NT2/D1 (cell line): Measurements from ENCODE around the gene BANP.

Experiments
- DNase-seq: peaks from one replicate; pipeline ENCODE4 v3.0.0-alpha.2; 2011; ENCODE audit warnings: low read depth, low spot score
- H3K27me3 ChIP-seq: 2 replicates; pipeline ENCODE4 v1.6.0; 2011; ENCODE audit warnings: mild to moderate bottlenecking; ENCODE audit not compliant: insufficient read length, insufficient read depth
- H3K36me3 ChIP-seq: 2 replicates; pipeline ENCODE4 v1.6.1; 2011; ENCODE audit warnings: mild to moderate bottlenecking, low read length, mixed read lengths; ENCODE audit not compliant: insufficient read depth, insufficient read length
- H3K4me1 ChIP-seq: 2 replicates; pipeline ENCODE4 v1.5.1; 2011; ENCODE audit not compliant: insufficient read depth, insufficient read length
- H3K4me3 ChIP-seq: 2 replicates; pipeline ENCODE4 v1.5.1; 2011; ENCODE audit warnings: low read depth; ENCODE audit not compliant: insufficient read length
- H3K9ac ChIP-seq: 2 replicates; pipeline ENCODE4 v1.6.0; 2011; ENCODE audit warnings: low read depth; ENCODE audit not compliant: insufficient read length
- H3K9me3 ChIP-seq: 2 replicates; pipeline ENCODE4 v1.5.1; 2011; ENCODE audit warnings: mild to moderate bottlenecking, low read length; ENCODE audit not compliant: insufficient read depth
- SUZ12 ChIP-seq: IDR thresholded peaks from 2 replicates; pipeline ENCODE4 v1.6.1; 2011; ENCODE audit not compliant: insufficient read length, insufficient read depth; ENCODE audit errors: extremely low read depth
- YY1 ChIP-seq: IDR thresholded peaks from 2 replicates; pipeline ENCODE4 v1.6.1; 2011; ENCODE audit not compliant: insufficient read length, insufficient read depth
- ZNF274 ChIP-seq: IDR thresholded peaks from 2 replicates; pipeline ENCODE4 v1.6.1; 2011; ENCODE audit warnings: mild to moderate bottlenecking, low read depth, low read length

BANP gene

GRCh38 chr16:87960296-87960695 is 9.1 kb downstream of the BANP start:
- H3K4me1 ChIP-seq = peaks cover 8% of the 10 kb centered on the region
- H3K4me3 ChIP-seq = no peak overlapping the region
- no peaks in the 10 kb centered on the region for H3K27me3 ChIP-seq
- no peak overlapping the region for H3K9ac ChIP-seq
- TF ChIP-seq ZNF274 (no peak), YY1 (no peak), SUZ12 (no peak)
- H3K36me3 ChIP-seq = peaks cover 63% of the 10 kb centered on the region
- no peak for DNase-seq
- no peaks in the 10 kb centered on the region for H3K9me3 ChIP-seq

- DNase-seq = no peak
- Histone ChIP-seq H3K9me3 (no peaks in the 10 kb centered on the region), H3K4me1 (peaks cover 8% of the 10 kb centered on the region), H3K36me3 (peaks cover 57% of the 10 kb centered on the region), H3K27me3 (no peaks in the 10 kb centered on the region), H3K9ac (no peak overlapping the region), H3K4me3 (no peak overlapping the region)
- TF ChIP-seq ZNF274 (no peak), YY1 (no peak), SUZ12 (no peak)
Observed at GRCh38 chr16:87960852-87961251, 9.6 kb downstream of the BANP start.

- no peak overlapping the region for H3K4me3 ChIP-seq
- H3K9me3 ChIP-seq = no peaks in the 10 kb centered on the region
- DNase-seq = no peak
- no peak for TF ChIP-seq YY1
- TF ChIP-seq ZNF274 = no peak
- TF ChIP-seq SUZ12 = no peak
- peaks cover 8% of the 10 kb centered on the region for H3K4me1 ChIP-seq
- no peaks in the 10 kb centered on the region for H3K27me3 ChIP-seq
- H3K9ac ChIP-seq = no peak overlapping the region
- H3K36me3 ChIP-seq = peaks cover 50% of the 10 kb centered on the region
Observed at GRCh38 chr16:87961623-87962022, 10.4 kb downstream of the BANP start.

- H3K4me1 ChIP-seq = peaks cover 6% of the 10 kb centered on the region
Observed at GRCh38 chr16:87963400-87963799, 12.2 kb downstream of the BANP start.

GRCh38 chr16:87964049-87964659 is 12.9 kb downstream of the BANP start:
- Histone ChIP-seq H3K9ac (no peak overlapping the region), H3K9me3 (no peaks in the 10 kb centered on the region), H3K27me3 (no peaks in the 10 kb centered on the region), H3K4me1 (peaks cover 2% of the 10 kb centered on the region), H3K36me3 (peaks cover 25% of the 10 kb centered on the region), H3K4me3 (no peak overlapping the region)
- no peak for TF ChIP-seq ZNF274
- no peak for TF ChIP-seq SUZ12
- no peak for TF ChIP-seq YY1
- DNase-seq = no peak

More at GRCh38 chr16:87963400-87963799, 12.2 kb downstream of the BANP start:
- DNase-seq = no peak
- H3K9ac ChIP-seq = no peak overlapping the region
- H3K9me3 ChIP-seq = no peaks in the 10 kb centered on the region
- H3K36me3 ChIP-seq = peaks cover 32% of the 10 kb centered on the region
- H3K4me3 ChIP-seq = no peak overlapping the region
- no peaks in the 10 kb centered on the region for H3K27me3 ChIP-seq
- no peak for TF ChIP-seq ZNF274
- no peak for TF ChIP-seq YY1
- no peak for TF ChIP-seq SUZ12

- Histone ChIP-seq H3K9me3 (no peaks in the 10 kb centered on the region), H3K27me3 (no peaks in the 10 kb centered on the region), H3K9ac (no peak overlapping the region), H3K4me3 (no peak overlapping the region), H3K36me3 (peaks cover 21% of the 10 kb centered on the region), H3K4me1 (peaks cover 2% of the 10 kb centered on the region)
- TF ChIP-seq YY1 (no peak), ZNF274 (no peak), SUZ12 (no peak)
- DNase-seq = no peak
Observed at GRCh38 chr16:87965417-87965816, 14.2 kb downstream of the BANP start.

GRCh38 chr16:87966064-87966645 is 14.9 kb downstream of the BANP start:
- peaks cover 2% of the 10 kb centered on the region for H3K4me1 ChIP-seq
- no peak for DNase-seq
- H3K4me3 ChIP-seq = no peak overlapping the region
- no peak overlapping the region for H3K9ac ChIP-seq
- H3K27me3 ChIP-seq = no peaks in the 10 kb centered on the region
- H3K36me3 ChIP-seq = peaks cover 15% of the 10 kb centered on the region
- no peak for TF ChIP-seq YY1
- TF ChIP-seq SUZ12 = no peak
- no peak for TF ChIP-seq ZNF274
- H3K9me3 ChIP-seq = no peaks in the 10 kb centered on the region
